SJCRH30 (cell line): Measurements from ENCODE around the gene NR4A1. TPM values are rescaled to one million over a fixed set of nuclear protein-coding genes. Genes with fewer than 3 reads are reported as not detected.

Experiments
- DNase-seq, 2 experiments: peaks; one replicate each; pipeline ENCODE4 v3.0.0-alpha.2; 2015 to 2020
- H3K27ac ChIP-seq: fragments of 250-450 bp; sonication (Bioruptor Pico); 2 replicates; pipeline ENCODE4 v1.5.1; 2020; ENCODE audit warnings: mild to moderate bottlenecking, moderate library complexity
- H3K27me3 ChIP-seq: fragments of 250-450 bp; sonication (Bioruptor Pico); 2 replicates; pipeline ENCODE4 v1.5.1; 2020; ENCODE audit warnings: mild to moderate bottlenecking, moderate library complexity
- H3K36me3 ChIP-seq: fragments of 250-450 bp; sonication (Bioruptor Pico); 2 replicates; pipeline ENCODE4 v1.5.1; 2020; ENCODE audit warnings: mild to moderate bottlenecking, moderate library complexity
- H3K4me1 ChIP-seq: fragments of 250-450 bp; sonication (Bioruptor Pico); 2 replicates; pipeline ENCODE4 v1.5.1; 2020; ENCODE audit warnings: mild to moderate bottlenecking, moderate library complexity
- H3K4me3 ChIP-seq: fragments of 250-450 bp; sonication (Bioruptor Pico); 2 replicates; pipeline ENCODE4 v1.5.1; 2020; ENCODE audit warnings: mild to moderate bottlenecking, moderate library complexity
- H3K9me3 ChIP-seq: fragments of 250-450 bp; sonication (Bioruptor Pico); replicated peaks from 2 replicates; pipeline ENCODE4 v1.5.1; 2020; ENCODE audit warnings: mild to moderate bottlenecking, moderate library complexity
- total RNA-seq: library from RNA; depleted of rRNA; stranded (reverse); fragments of >200 nt; shearing (Covaris generic); gene quantifications from 2 replicates; pipeline ENCODE4 v1.2.3, GENCODE V29; 2014

The NR4A1 gene
- total RNA-seq, 1 experiment from 2014 or later, result 10.0 TPM

DNA sequence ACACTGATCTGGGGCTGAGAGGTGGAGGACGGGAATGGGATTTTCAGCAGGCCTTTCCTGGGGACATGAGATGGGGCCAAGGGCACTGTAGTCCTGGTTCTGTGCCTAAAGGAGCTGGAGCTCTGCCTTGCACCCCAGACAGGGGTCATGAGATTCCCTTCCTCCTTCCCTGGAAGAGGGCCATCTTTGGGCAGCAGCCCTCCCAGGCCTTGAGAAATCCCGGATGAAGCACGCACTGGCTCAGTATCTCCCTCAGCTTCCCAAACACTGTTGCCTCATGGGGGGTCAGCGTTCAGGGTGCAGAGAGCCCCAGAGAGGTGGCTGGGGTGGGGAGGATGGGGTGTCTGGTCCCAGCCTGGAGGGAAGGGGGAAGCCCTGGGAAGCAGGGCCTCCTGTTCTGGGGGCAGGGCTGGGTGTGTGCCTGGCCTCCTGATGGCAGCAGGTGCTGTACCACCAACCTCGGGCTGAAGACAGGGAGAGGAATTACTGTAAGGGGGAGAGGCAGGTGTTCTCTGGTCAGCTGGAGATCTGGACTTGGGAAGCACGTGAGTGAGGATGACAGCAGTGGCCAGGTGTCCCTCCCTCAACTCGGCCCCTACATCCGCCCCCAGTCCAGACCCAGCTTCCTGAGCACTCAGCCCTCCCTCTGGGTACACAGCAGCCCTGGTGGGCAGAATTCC lies 8.4 kb upstream of the NR4A1 start:
- H3K27ac ChIP-seq, result peak overlapping the region; percentile 44; the same call in 1 of the 2 replicates
- peaks cover 32% of the 10 kb centered on the region for H3K4me1 ChIP-seq

DNA sequence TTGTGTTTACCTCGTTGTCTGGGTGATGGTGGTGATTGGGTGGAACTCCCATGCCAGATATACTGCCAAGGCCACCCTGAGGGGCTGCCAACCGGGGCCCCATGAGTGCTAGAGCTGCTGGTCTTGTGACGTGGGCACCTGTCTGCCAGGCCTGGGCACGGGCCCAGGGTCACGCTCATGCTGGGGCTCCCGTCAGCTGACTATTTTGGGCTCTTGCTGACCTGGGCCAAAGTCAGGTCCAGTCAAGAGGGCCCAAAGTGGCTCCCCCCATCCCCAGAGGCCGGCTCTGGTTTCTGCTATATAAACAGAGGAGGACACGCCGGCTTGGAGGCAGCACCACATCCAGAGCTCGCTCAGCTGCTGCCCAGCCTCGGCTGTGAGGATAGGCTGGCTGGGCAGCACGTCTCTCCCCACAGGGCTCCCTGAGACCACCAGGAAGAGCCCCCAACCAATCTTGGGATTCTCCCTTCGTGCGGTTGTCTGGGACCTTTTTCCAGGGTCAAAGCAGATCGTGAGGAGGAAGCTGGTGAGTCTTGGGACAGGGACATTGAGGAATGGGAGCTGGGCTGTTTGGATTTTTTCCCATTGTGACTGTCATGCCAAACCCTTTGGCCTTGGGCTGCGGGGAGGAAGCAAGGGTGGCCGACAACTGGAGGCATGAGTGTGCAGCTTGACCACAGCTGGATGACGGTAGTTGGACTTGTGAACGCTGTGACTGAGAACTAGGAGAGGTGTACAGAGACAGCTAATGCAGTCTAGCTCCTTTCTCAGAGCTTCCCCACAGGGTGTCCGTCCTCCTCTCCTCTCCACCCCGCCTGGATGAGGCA lies 7.6 kb upstream of the NR4A1 start:
- Histone ChIP-seq H3K36me3 (no peaks in the 10 kb centered on the region), H3K27me3 (no peaks in the 10 kb centered on the region), H3K4me3 (no peak overlapping the region), H3K4me1 (peaks cover 32% of the 10 kb centered on the region), H3K27ac (no peak overlapping the region), H3K9me3 (no peaks in the 10 kb centered on the region)
- no peak for DNase-seq

More for the DNA sequence above, 8.4 kb upstream of the NR4A1 start:
- Histone ChIP-seq H3K27me3 (no peaks in the 10 kb centered on the region), H3K4me3 (no peak overlapping the region), H3K9me3 (no peaks in the 10 kb centered on the region), H3K36me3 (no peaks in the 10 kb centered on the region)
- peak; percentile 33 to 58 for DNase-seq

DNA sequence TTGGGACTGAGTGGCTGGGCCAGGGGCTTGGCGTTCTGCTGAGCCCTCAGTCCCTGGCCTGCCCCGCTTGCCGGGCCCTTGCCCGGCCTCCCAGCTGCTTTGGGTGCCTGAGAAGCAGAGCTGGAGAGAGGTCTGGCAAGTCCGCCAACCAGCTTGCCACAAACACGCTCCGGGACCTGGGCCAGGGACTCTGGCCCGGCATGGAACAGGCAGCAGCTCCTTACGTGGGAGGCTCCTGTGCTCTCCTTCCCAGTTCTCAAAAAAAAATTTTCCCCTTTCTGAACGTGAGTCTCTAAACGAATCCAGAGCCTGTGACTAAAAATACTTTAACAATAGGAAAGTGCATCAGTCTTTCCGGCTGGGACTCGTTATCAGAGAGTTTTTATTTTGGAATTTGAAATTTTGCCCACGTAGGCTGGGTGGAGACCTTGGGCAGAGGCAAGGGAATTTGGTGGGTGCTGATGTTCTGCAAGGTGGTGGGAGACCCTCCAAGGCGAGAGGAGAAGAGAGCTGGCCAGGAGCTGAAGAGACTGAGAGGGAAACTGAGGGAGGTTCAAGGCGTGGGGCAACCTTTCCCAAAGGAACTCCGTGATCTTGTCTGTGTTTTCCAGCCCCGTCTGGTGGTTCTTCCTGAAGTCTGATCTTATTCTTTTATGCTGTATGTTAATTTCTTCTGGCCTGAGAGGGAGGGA lies 6.8 kb upstream of the NR4A1 start:
- Histone ChIP-seq H3K27me3 (no peaks in the 10 kb centered on the region), H3K4me3 (no peak overlapping the region), H3K4me1 (peaks cover 32% of the 10 kb centered on the region), H3K27ac (no peak overlapping the region), H3K36me3 (no peaks in the 10 kb centered on the region), H3K9me3 (no peaks in the 10 kb centered on the region)
- no peak for DNase-seq

DNA sequence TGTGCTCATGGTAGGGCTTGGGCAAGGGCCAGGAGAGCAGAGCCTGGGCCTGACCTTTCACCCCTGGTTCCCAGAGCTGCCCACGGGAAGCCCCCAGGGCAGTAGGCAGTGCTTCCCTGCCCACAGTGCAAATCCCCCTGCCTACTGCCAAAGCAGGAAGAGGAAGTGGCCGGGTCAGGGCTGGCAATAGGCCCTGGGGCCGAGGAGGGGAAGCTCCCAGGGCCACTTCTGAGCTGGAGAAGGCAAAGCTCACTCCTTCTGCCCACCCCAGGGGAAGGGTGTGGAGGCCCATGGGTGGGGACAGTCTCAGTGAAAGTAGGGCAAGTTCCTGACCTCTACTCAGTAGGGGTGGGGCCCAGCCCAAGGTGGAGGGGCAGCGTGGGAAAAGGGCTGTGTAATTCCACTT lies 5.4 kb upstream of the NR4A1 start:
- DNase-seq, result no peak
- H3K9me3 ChIP-seq, result no peaks in the 10 kb centered on the region
- H3K4me1 ChIP-seq, result peaks cover 38% of the 10 kb centered on the region
- no peak overlapping the region for H3K27ac ChIP-seq
- no peaks in the 10 kb centered on the region for H3K36me3 ChIP-seq
- no peak overlapping the region for H3K4me3 ChIP-seq
- H3K27me3 ChIP-seq, result no peaks in the 10 kb centered on the region

DNA sequence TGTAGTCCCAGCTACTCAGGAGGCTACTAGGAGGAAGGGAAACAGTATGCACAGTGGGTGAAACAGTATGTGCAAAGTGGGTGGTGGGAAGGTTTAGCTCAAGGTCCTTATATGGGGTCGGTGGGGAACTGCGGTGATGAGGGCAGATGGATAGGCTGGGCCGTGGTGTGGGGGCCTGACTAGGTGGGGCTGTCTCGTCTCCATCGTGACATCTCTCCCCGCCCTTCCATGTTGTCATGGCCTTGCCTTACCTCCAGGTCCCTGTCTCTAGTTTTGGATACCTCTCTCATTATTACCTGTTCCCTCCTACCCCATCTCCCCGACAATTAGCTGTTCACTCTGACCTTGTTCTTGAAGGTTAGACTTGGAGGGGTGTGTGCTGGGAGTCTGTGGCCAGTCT lies 4.4 kb upstream of the NR4A1 start:
- Histone ChIP-seq H3K4me1 (peaks cover 27% of the 10 kb centered on the region), H3K4me3 (no peak overlapping the region), H3K9me3 (no peaks in the 10 kb centered on the region), H3K27me3 (no peaks in the 10 kb centered on the region), H3K36me3 (no peaks in the 10 kb centered on the region), H3K27ac (no peak overlapping the region)
- DNase-seq, result no peak

DNA sequence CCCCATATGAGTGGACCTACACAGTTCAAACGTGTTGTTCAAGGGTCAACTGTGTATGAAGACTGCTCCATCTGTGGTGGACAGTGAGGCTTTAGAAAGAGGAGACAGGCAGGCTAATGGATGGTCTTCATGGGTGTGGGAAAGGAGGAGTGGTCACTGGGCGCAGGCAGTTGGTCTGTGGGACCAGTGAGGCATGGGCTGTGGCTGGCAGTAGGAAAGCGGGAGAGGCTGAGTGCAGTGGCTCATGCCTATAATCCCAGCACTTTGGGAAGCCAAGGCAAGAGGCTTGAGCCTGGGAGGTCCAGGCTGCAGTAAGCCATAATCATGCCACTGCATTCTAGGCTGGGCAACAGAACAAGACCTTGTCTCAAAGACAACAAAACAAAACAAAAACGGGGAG lies 2.0 kb upstream of the NR4A1 start:
- no peaks in the 10 kb centered on the region for H3K36me3 ChIP-seq

DNA sequence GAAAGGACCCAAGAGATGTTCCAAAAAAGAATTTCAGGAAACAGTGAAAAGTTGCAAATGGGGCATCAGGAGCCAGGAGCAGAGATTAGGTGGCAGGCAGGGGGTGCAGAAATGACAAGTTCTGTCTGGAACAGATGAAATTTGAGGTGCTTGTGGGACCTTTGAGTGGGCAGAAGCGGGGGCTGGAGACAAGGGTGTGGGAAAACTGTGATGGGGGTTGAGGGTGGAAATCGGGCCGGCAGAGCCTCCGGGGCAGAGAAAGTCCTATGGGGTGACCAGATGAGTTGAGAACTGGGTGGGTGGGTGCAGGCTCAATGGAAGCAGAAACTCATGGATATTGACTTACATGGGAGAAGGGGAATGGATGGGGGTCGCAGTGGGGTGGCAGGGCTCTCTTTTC lies 1.6 kb upstream of the NR4A1 start:
- H3K27ac ChIP-seq, result no peak overlapping the region
- no peaks in the 10 kb centered on the region for H3K36me3 ChIP-seq
- no peaks in the 10 kb centered on the region for H3K9me3 ChIP-seq
- H3K27me3 ChIP-seq, result no peaks in the 10 kb centered on the region
- peaks cover 7% of the 10 kb centered on the region for H3K4me1 ChIP-seq
- no peak overlapping the region for H3K4me3 ChIP-seq
- no peak for DNase-seq

More for the DNA sequence above, 2.0 kb upstream of the NR4A1 start:
- no peak for DNase-seq
- H3K27ac ChIP-seq, result no peak overlapping the region
- no peaks in the 10 kb centered on the region for H3K9me3 ChIP-seq
- peaks cover 7% of the 10 kb centered on the region for H3K4me1 ChIP-seq
- no peak overlapping the region for H3K4me3 ChIP-seq
- H3K27me3 ChIP-seq, result no peaks in the 10 kb centered on the region

DNA sequence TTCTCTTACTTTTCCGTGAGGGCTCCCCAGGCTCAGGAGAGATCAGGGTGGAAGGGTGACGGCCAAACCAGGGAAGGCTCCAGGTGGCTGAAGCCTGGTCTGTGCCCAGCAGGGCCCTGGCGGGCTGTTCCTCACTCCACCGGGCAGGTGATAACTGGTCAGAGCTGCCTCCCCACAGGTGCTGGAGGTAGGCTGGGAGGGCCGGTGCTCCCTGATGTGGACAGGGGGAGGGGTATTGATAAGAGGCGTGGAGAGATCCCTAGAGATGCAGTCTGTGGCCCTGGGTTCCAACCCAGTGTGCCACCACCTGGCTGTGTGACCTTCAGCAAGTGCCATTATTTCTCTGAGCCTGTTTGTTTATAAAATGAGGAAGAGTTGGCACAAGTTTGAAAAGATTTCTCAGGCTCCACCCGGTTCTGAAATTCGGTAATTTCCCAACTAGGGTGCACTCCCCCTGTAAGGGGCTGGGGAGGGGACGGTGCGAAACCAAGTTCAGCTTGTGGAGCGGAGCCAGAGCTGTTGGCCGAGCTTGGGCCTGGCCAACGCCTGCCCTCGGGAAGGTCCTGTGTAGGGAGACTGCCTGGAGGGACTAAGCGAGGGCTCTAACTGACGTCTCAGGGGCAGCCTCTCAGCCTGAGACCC lies 1.0 kb upstream of the NR4A1 start:
- Histone ChIP-seq H3K36me3 (no peaks in the 10 kb centered on the region), H3K4me1 (peaks cover 7% of the 10 kb centered on the region)
- DNase-seq, result no peak

DNA sequence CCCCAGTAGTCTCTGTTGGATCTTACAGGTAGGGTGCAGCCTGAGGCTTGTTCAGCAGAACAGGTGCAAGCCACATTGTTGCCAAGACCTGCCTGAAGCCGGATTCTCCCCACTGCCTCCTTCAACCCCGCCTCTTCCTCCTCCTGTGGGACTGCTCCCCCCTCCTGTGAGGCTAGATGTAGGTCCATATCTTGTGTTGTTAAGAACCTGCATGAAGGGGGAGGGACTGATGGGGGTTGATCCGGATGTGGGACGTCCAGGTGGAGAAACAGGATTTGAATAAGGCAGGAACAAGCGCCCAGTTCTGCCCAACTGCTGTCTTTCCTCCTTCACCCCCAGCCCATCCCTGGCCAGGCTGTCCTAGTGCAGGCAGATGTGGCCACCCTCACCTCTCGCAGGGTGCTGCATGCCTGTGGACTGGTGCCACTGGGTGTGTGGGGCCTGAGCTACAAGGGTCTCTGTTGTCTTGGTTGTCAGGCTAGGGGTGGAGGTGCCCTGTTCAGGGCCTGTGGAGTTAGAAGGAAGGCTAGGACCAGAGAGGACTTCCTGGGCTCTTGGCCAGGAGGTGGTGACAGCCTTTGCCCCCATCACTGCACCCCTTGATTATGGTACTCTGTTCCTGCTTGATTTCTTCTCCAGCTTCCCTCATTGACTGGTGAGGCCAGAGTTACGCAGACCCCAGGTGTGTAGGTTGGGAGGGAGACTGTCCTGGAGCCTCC lies 1.4 kb downstream of the NR4A1 start:
- Histone ChIP-seq H3K27me3 (no peaks in the 10 kb centered on the region), H3K9me3 (no peaks in the 10 kb centered on the region), H3K4me3 (no peak overlapping the region), H3K27ac (no peak overlapping the region), H3K4me1 (peaks cover 7% of the 10 kb centered on the region), H3K36me3 (no peaks in the 10 kb centered on the region)
- DNase-seq, result no peak

More for the DNA sequence above, 1.0 kb upstream of the NR4A1 start:
- H3K27me3 ChIP-seq, result no peaks in the 10 kb centered on the region
- H3K4me3 ChIP-seq, result peak overlapping the region; percentile 73
- peak overlapping the region; percentile 63 for H3K27ac ChIP-seq
- H3K9me3 ChIP-seq, result no peaks in the 10 kb centered on the region

DNA sequence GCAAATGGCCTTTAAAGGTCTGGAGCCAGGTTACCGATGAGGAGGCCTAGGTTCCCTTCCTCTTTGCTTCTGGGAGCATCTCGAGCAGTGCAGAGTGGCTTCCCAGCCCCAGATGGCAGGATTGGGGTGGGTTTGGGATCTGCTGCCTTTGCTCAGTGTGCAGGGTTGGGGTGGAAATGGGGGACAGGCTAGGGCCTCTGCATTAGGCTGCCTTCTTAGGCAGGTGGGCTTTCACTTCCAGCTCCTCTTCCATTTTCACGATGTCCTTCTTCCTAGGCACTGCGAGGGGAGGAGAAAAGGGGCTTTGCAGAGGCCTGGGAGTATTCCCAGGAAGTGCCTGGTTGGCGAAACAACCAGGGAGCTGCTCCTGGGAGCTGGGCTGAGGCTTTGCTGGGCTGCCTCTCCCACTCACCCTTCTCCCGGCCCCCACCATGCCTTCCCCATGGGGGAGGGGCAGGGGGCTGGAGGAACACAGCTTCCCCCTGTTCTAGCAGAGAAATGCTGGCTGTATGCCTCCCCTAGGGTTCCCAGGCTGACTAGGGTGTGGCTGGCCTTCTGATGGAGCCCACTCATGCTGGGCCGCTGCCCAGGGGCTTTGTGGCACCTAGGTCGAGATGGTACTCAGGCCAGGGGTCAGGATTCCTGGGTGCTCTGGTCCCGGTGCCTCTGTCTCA lies 2.4 kb downstream of the NR4A1 start:
- Histone ChIP-seq H3K4me3 (no peak overlapping the region), H3K27me3 (no peaks in the 10 kb centered on the region), H3K4me1 (peaks cover 8% of the 10 kb centered on the region), H3K36me3 (no peaks in the 10 kb centered on the region), H3K9me3 (no peaks in the 10 kb centered on the region), H3K27ac (no peak overlapping the region)
- DNase-seq, result no peak

DNA sequence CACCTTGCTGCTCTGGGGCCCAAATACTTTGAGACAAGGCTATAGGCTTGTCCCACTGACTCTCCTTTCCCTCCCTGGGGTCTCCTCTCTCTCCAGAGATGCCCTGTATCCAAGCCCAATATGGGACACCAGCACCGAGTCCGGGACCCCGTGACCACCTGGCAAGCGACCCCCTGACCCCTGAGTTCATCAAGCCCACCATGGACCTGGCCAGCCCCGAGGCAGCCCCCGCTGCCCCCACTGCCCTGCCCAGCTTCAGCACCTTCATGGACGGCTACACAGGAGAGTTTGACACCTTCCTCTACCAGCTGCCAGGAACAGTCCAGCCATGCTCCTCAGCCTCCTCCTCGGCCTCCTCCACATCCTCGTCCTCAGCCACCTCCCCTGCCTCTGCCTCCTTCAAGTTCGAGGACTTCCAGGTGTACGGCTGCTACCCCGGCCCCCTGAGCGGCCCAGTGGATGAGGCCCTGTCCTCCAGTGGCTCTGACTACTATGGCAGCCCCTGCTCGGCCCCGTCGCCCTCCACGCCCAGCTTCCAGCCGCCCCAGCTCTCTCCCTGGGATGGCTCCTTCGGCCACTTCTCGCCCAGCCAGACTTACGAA lies 3.1 kb downstream of the NR4A1 start:
- H3K36me3 ChIP-seq, result peaks cover 2% of the 10 kb centered on the region; the same call in 1 of the 2 replicates
- DNase-seq, result no peak
- H3K9me3 ChIP-seq, result no peaks in the 10 kb centered on the region
- no peak overlapping the region for H3K4me3 ChIP-seq
- H3K27me3 ChIP-seq, result no peaks in the 10 kb centered on the region
- H3K4me1 ChIP-seq, result peaks cover 12% of the 10 kb centered on the region
- no peak overlapping the region for H3K27ac ChIP-seq

DNA sequence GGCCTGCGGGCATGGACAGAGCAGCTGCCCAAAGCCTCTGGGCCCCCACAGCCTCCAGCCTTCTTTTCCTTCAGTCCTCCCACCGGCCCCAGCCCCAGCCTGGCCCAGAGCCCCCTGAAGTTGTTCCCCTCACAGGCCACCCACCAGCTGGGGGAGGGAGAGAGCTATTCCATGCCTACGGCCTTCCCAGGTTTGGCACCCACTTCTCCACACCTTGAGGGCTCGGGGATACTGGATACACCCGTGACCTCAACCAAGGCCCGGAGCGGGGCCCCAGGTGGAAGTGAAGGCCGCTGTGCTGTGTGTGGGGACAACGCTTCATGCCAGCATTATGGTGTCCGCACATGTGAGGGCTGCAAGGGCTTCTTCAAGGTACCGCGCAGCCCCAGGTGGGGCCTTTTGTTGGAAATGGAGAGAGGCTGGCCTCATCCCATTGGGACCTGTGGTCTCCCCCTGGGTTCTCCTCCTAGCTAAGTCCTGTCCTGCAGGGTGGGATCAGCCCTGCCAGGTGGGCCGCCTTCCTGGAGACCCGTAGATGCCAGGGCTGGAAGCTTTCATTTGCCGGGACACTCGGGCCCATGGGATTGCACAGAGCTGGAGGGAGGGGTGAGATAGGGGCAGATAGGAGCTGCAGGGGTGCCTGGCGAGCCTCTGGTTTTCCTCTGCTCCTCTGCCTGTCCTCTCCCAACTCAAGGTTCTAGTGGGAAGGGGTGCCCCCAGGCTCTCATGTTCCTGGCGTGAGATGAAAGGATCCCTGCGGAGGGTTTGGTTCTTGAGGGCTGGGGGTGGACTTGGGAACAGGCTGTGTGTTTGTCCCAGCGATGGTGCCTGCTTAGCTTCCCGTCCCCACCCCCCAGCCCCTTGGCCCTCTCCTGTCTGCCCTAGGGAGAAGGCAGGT lies 3.8 kb downstream of the NR4A1 start:
- DNase-seq, result no peak
- Histone ChIP-seq H3K4me1 (peaks cover 10% of the 10 kb centered on the region), H3K9me3 (no peaks in the 10 kb centered on the region), H3K27me3 (no peaks in the 10 kb centered on the region), H3K27ac (no peak overlapping the region), H3K36me3 (peaks cover 2% of the 10 kb centered on the region; the same call in 1 of the 2 replicates), H3K4me3 (no peak overlapping the region)
